Inflammatory macrophage treated with lipopolysaccharide for 1 hour (primary cell): ENCODE measurements around the gene SLC22A6.

Experiments used
- DNase-seq, 2 donors: peaks; one replicate each; pipeline ENCODE4 v3.0.0-alpha.2; 2020 to 2022

SLC22A6 gene

GRCh38 chr11:62931499-62932278, 53.1 kb downstream of the SLC22A6 start:
- DNase-seq = no peak

- DNase-seq = no peak
Measured at GRCh38 chr11:62930666-62931065, 54.1 kb downstream of the SLC22A6 start.

- DNase-seq = no peak
Measured at GRCh38 chr11:62930157-62930556, 54.6 kb downstream of the SLC22A6 start.

GRCh38 chr11:62928011-62928410, 56.8 kb downstream of the SLC22A6 start:
- no peak for DNase-seq

- DNase-seq = no peak
Measured at GRCh38 chr11:62926680-62927455, 57.9 kb downstream of the SLC22A6 start.
